ENCODE measurements around the gene CLCNKB.

GRCh38 chr1:16099412-16099811, 55.8 kb downstream of the CLCNKB start:
- TF ChIP-seq POLR2A (IDR thresholded peaks at IDR 0.05; ENCODE audit: low read depth, low read length), result no peak
- no peak for TF ChIP-seq TAF1 (IDR thresholded peaks at IDR 0.05; ENCODE audit: borderline replicate concordance, low read depth, low read length)

All from GM12892 (cell line).